Suppressor macrophage treated with lipopolysaccharide for 4 hours (primary cell): ENCODE data around the gene SSH2.
A peak's percentile ranks its signal among the peaks of the same experiment; 100 is the strongest.
"Not testable (repeated sequence)": the region's sequence is repeated elsewhere in the genome, so short reads cannot be mapped to it uniquely, and the experiment has no call there.

Source experiments
- DNase-seq: peaks from one replicate; pipeline ENCODE4 v3.0.0-alpha.2; 2020

Gene SSH2

GRCh38 chr17:29927546-29927945 lies 2.5 kb downstream of the SSH2 start:
- no peak for DNase-seq

- no peak for DNase-seq
These were observed 5.2 kb downstream of the SSH2 start for GRCh38 chr17:29924786-29925185.

GRCh38 chr17:29918922-29919856 lies 10.8 kb downstream of the SSH2 start:
- DNase-seq = peak; percentile 41

GRCh38 chr17:29918016-29918415 lies 12.0 kb downstream of the SSH2 start:
- DNase-seq = no peak

GRCh38 chr17:29914819-29915537 lies 15.1 kb downstream of the SSH2 start:
- no peak for DNase-seq

GRCh38 chr17:29911641-29912177 lies 18.3 kb downstream of the SSH2 start:
- DNase-seq = no peak

- DNase-seq = no peak
These were observed 20.6 kb downstream of the SSH2 start for GRCh38 chr17:29909236-29910003.

- DNase-seq = no peak
These were observed 23.1 kb downstream of the SSH2 start for GRCh38 chr17:29906969-29907368.

- DNase-seq = no peak
These were observed 24.2 kb downstream of the SSH2 start for GRCh38 chr17:29905879-29906167.

- DNase-seq = no peak
These were observed 24.7 kb downstream of the SSH2 start for GRCh38 chr17:29905086-29905878.

GRCh38 chr17:29903471-29903870 lies 26.6 kb downstream of the SSH2 start:
- DNase-seq = no peak

GRCh38 chr17:29897136-29897535 lies 32.9 kb downstream of the SSH2 start:
- DNase-seq = not testable (repeated sequence)

GRCh38 chr17:29892201-29892600 lies 37.8 kb downstream of the SSH2 start:
- no peak for DNase-seq

GRCh38 chr17:29891131-29891530 lies 38.9 kb downstream of the SSH2 start:
- no peak for DNase-seq

- peak; percentile 61 for DNase-seq
These were observed 44.9 kb downstream of the SSH2 start for GRCh38 chr17:29885031-29885640.

- no peak for DNase-seq
These were observed 46.5 kb downstream of the SSH2 start for GRCh38 chr17:29883497-29883896.

GRCh38 chr17:29881256-29881655 lies 48.8 kb downstream of the SSH2 start:
- DNase-seq = no peak

GRCh38 chr17:29880031-29880430 lies 50.0 kb downstream of the SSH2 start:
- no peak for DNase-seq

GRCh38 chr17:29874931-29875596 lies 55.0 kb downstream of the SSH2 start:
- no peak for DNase-seq

GRCh38 chr17:29874358-29874757 lies 55.7 kb downstream of the SSH2 start:
- not testable (repeated sequence) for DNase-seq

GRCh38 chr17:29873476-29873875 lies 56.6 kb downstream of the SSH2 start:
- DNase-seq = no peak
